OCI-LY3 (cell line): ENCODE results near the gene ATP6V1A.
A peak's percentile ranks its signal among the peaks of the same experiment; 100 is the strongest.

Experiments used
- H2AFZ ChIP-seq: fragments of 200-600, 300-600 bp; shearing (Covaris generic); 2 replicates; pipeline ENCODE4 v1.6.0; 2014; ENCODE audit warnings: antibody characterized with exemption, low read depth, low read length
- H3K27ac ChIP-seq: fragments of 200-600, 300-600 bp; sonication (generic); 2 replicates; pipeline ENCODE4 v1.5.1; 2014; ENCODE audit warnings: mild to moderate bottlenecking, low read length, moderate library complexity, mixed read lengths
- H3K27me3 ChIP-seq: fragments of 200-600, 300-600 bp; sonication (generic); 2 replicates; pipeline ENCODE4 v1.6.1; 2014; ENCODE audit warnings: low read depth, low read length, mixed read lengths
- H3K36me3 ChIP-seq: fragments of 200-600, 300-600 bp; sonication (generic); replicated peaks from 2 replicates; pipeline ENCODE3; 2014; ENCODE audit warnings: low read depth, low read length, mixed read lengths
- H3K4me1 ChIP-seq: fragments of 300-600, 200-600 bp; sonication (generic); 2 replicates; pipeline ENCODE4 v1.6.1; 2014; ENCODE audit warnings: low read length, mixed read lengths
- H3K4me2 ChIP-seq: fragments of 200-600, 300-600 bp; sonication (generic); 2 replicates; pipeline ENCODE4 v1.6.1; 2014; ENCODE audit warnings: low read length, mixed read lengths
- H3K4me3 ChIP-seq: fragments of 300-600, 200-600 bp; sonication (generic); 2 replicates; pipeline ENCODE4 v1.5.1; 2014; ENCODE audit warnings: antibody characterized with exemption, mild to moderate bottlenecking, low read length, moderate library complexity
- H3K79me2 ChIP-seq: fragments of 300-600, 200-600 bp; shearing (Covaris generic); 2 replicates; pipeline ENCODE4 v1.6.1; 2014; ENCODE audit warnings: mild to moderate bottlenecking, low read length, mixed read lengths
- H3K9ac ChIP-seq: fragments of 300-600, 200-600 bp; shearing (Covaris generic); 2 replicates; pipeline ENCODE4 v1.6.0; 2014; ENCODE audit warnings: mild to moderate bottlenecking, low read length, moderate library complexity
- H3K9me3 ChIP-seq: fragments of 200-600, 300-600 bp; shearing (Covaris generic); 2 replicates; pipeline ENCODE4 v1.6.1; 2014; ENCODE audit warnings: low read length, mixed read lengths; ENCODE audit not compliant: insufficient read depth
- H4K20me1 ChIP-seq: fragments of 200-600, 300-600 bp; sonication (generic); 2 replicates; pipeline ENCODE4 v1.6.1; 2016; ENCODE audit warnings: low read length, mixed read lengths; ENCODE audit not compliant: insufficient read depth
- CTCF ChIP-seq: fragments of 200-600, 300-600 bp; sonication (generic); IDR thresholded peaks from 2 replicates; pipeline ENCODE4 v1.5.1; 2014; ENCODE audit warnings: antibody characterized with exemption, low read length, low read depth
- EZH2phosphoT487 ChIP-seq: fragments of 200-600 bp; shearing (Covaris generic); IDR thresholded peaks from 2 replicates; pipeline ENCODE4 v1.6.1; 2018; ENCODE audit warnings: antibody characterized with exemption, mixed run types, low read depth

ATP6V1A gene

GRCh38 chr3:113776564-113776963 is 29.7 kb downstream of the ATP6V1A start:
- Histone ChIP-seq H3K27ac (no peak overlapping the region), H3K9me3 (no peaks in the 10 kb centered on the region), H3K36me3 (no peaks in the 10 kb centered on the region), H4K20me1 (no peaks in the 10 kb centered on the region), H2AFZ (no peak overlapping the region), H3K27me3 (no peaks in the 10 kb centered on the region), H3K4me1 (no peaks in the 10 kb centered on the region), H3K4me2 (no peak overlapping the region), H3K4me3 (no peak overlapping the region), H3K9ac (no peak overlapping the region), H3K79me2 (no peaks in the 10 kb centered on the region)
- no peak for TF ChIP-seq CTCF
- no peak for TF ChIP-seq EZH2phosphoT487

GRCh38 chr3:113783463-113783862 is 36.6 kb downstream of the ATP6V1A start:
- Histone ChIP-seq H3K9me3 (no peaks in the 10 kb centered on the region), H3K4me2 (peak overlapping the region; percentile 42), H3K4me3 (no peak overlapping the region), H3K36me3 (no peaks in the 10 kb centered on the region), H3K9ac (no peak overlapping the region), H3K79me2 (no peaks in the 10 kb centered on the region), H3K27me3 (no peaks in the 10 kb centered on the region), H2AFZ (no peak overlapping the region), H3K27ac (no peak overlapping the region), H3K4me1 (peaks cover 17% of the 10 kb centered on the region), H4K20me1 (no peaks in the 10 kb centered on the region)
- TF ChIP-seq CTCF, result no peak
- TF ChIP-seq EZH2phosphoT487, result no peak

- no peaks in the 10 kb centered on the region for H3K79me2 ChIP-seq
- H3K4me2 ChIP-seq, result 0 out of 2 replicates have a peak overlapping the region, but pooled peaks have one; percentile 42
- no peak overlapping the region for H3K9ac ChIP-seq
- H3K4me1 ChIP-seq, result peaks cover 22% of the 10 kb centered on the region
- H3K9me3 ChIP-seq, result no peaks in the 10 kb centered on the region
- no peak overlapping the region for H2AFZ ChIP-seq
- no peak overlapping the region for H3K27ac ChIP-seq
- H3K27me3 ChIP-seq, result no peaks in the 10 kb centered on the region
- H3K4me3 ChIP-seq, result no peak overlapping the region
- no peaks in the 10 kb centered on the region for H4K20me1 ChIP-seq
- TF ChIP-seq EZH2phosphoT487 (no peak), CTCF (no peak)
- no peaks in the 10 kb centered on the region for H3K36me3 ChIP-seq
Measured at GRCh38 chr3:113783980-113784379, 37.1 kb downstream of the ATP6V1A start.

- H3K27ac ChIP-seq, result no peak overlapping the region
Measured at GRCh38 chr3:113791381-113791780, 44.5 kb downstream of the ATP6V1A start.

More at GRCh38 chr3:113791381-113791780, 44.5 kb downstream of the ATP6V1A start:
- Histone ChIP-seq H3K4me2 (no peak overlapping the region), H2AFZ (no peak overlapping the region), H3K4me3 (no peak overlapping the region), H3K79me2 (no peaks in the 10 kb centered on the region), H3K27me3 (no peaks in the 10 kb centered on the region), H4K20me1 (no peaks in the 10 kb centered on the region), H3K9me3 (no peaks in the 10 kb centered on the region), H3K36me3 (peaks cover 5% of the 10 kb centered on the region), H3K9ac (no peak overlapping the region), H3K4me1 (peaks cover 10% of the 10 kb centered on the region)
- TF ChIP-seq EZH2phosphoT487 (no peak), CTCF (no peak)
